Fibroblast of lung (primary cell): ENCODE measurements around the gene PEX10. TPM values are rescaled to one million over a fixed set of nuclear protein-coding genes. Genes with fewer than 3 reads are reported as not detected.

ENCODE experiments used
- DNase-seq, 2 donors: peaks; one replicate each; pipeline versions ENCODE4 v3.0.0 to v3.0.0-alpha.2; 2010; ENCODE audit warnings: low read depth in 2 of 2
- H2AFZ ChIP-seq: 2 replicates; pipeline ENCODE4 v1.5.1; 2012; ENCODE audit warnings: low read length, control low read depth, inconsistent platforms
- H3K27ac ChIP-seq: 2 replicates; pipeline ENCODE4 v1.5.1; 2011; ENCODE audit warnings: low read length, control low read depth; ENCODE audit not compliant: insufficient read depth
- H3K27me3 ChIP-seq: 2 replicates; pipeline ENCODE4 v1.5.1; 2011; ENCODE audit warnings: mild to moderate bottlenecking, low read length; ENCODE audit not compliant: control insufficient read depth, insufficient read depth
- H3K36me3 ChIP-seq: 2 replicates; pipeline ENCODE4 v1.5.1; 2011; ENCODE audit warnings: low read length; ENCODE audit not compliant: control insufficient read depth, insufficient read depth
- H3K4me1 ChIP-seq: 2 replicates; pipeline ENCODE4 v1.5.1; 2011; ENCODE audit warnings: low read length; ENCODE audit not compliant: control insufficient read depth, insufficient read depth; ENCODE audit errors: extremely low read depth
- H3K4me2 ChIP-seq: 2 replicates; pipeline ENCODE4 v1.5.1; 2011; ENCODE audit warnings: low read length, control low read depth; ENCODE audit not compliant: insufficient read depth; ENCODE audit errors: extremely low read depth
- H3K4me3 ChIP-seq, 4 experiments: fragments of 200-600 bp in 1 of 4; sonication (generic) in 1 of 4; replicated peaks in 1 of 4; 2 replicates each; pipeline ENCODE4 v1.5.1; 2011 to 2016; ENCODE audit warnings: low read length in 4 of 4, low read depth in 3 of 4, mild to moderate bottlenecking in 3 of 4, control low read depth in 2 of 4, inconsistent platforms in 1 of 4, mixed read lengths in 1 of 4; ENCODE audit not compliant: insufficient read depth in 1 of 4; ENCODE audit errors: control extremely low read depth in 1 of 4
- H3K79me2 ChIP-seq: 2 replicates; pipeline ENCODE4 v1.5.1; 2012; ENCODE audit warnings: mild to moderate bottlenecking, low read length, inconsistent platforms; ENCODE audit not compliant: control insufficient read depth, insufficient read depth
- H3K9ac ChIP-seq: 2 replicates; pipeline ENCODE4 v1.5.1; 2011; ENCODE audit warnings: mild to moderate bottlenecking, low read length, control low read depth; ENCODE audit not compliant: insufficient read depth
- H3K9me3 ChIP-seq: 2 replicates; pipeline ENCODE4 v1.5.1; 2012; ENCODE audit warnings: low read depth, low read length; ENCODE audit not compliant: control insufficient read depth, insufficient read depth
- H4K20me1 ChIP-seq: 2 replicates; pipeline ENCODE4 v1.5.1; 2011; ENCODE audit warnings: low read length; ENCODE audit not compliant: control insufficient read depth, insufficient read depth; ENCODE audit errors: extremely low read depth
- EZH2 ChIP-seq: IDR thresholded peaks from 2 replicates; pipeline ENCODE4 v1.5.1; 2012; ENCODE audit warnings: low read length, control low read depth, mild to moderate bottlenecking; ENCODE audit errors: missing control alignments
- polyA plus RNA-seq, 2 donors: library from polyadenylated mRNA; depleted of rRNA in 1 of 2; stranded (reverse) in 1 of 2; unstranded in 1 of 2; fragments of >200 nt; gene quantifications; 2 replicates each; pipeline ENCODE4 v1.2.1, GENCODE V29; 2011 to 2012; ENCODE audit warnings: missing spikeins in 1 of 2
- total RNA-seq: library from RNA; depleted of rRNA; stranded (reverse); fragments of >200 nt; gene quantifications from 2 replicates; pipeline ENCODE4 v1.2.1, GENCODE V29; 2014
- TF ChIP-seq, protein P1 (sequence below), 2 donors: IDR thresholded peaks in 1 of 2; conservative IDR thresholded peaks in 1 of 2; 1 replicate in 1 of 2; 2 replicates in 1 of 2; pipeline ENCODE4 v1.5.1; 2011 to 2012; ENCODE audit warnings: low read length in 2 of 2, control low read depth in 1 of 2, inconsistent platforms in 1 of 2, low read depth in 1 of 2, mild to moderate bottlenecking in 1 of 2

PEX10 gene
- total and polyA plus RNA-seq, 2 donors (not counting 1 experiment from before 2014, with no cell fraction given): 15.4 to 33.4 TPM

DNA sequence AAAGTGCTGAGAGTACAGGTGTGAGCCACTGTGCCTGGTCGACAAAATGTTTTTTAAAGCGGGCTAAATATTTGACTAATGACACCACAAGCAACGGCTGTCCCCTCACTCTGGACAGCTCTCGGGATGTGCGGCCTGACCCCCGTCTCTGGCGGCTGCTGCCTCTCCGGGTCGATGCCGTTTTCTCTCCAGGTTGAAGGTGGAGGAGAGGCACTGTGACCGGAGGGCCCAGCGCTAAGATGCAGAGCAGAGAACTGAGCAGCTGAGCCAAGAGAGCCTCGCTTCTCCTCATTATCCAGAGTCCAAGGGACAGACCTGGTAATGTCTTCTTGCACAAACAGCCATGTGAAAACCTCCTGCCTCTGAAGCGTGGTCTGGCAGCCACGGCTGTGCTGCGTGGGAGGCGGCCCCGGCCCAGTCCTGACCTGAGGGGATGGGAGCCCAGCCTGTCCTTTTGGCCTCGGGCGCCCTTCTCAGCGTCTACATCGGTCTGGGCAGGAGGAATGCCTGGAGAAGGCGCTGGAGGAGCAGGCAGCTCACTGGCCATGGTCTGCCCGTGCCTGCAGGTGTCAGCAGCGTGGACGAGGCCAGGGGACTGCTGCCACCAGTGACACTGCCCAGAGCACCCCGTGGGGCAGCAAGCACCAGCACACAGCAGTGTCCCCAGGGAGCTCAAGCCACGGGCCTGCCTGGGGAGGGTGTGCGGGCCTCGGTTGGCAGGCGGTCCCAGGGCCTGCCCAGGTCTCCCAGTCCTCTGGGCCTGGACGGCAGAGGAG is 31.4 kb downstream of the PEX10 start:
- no peak overlapping the region for H3K4me3 ChIP-seq
- H4K20me1 ChIP-seq: no peaks in the 10 kb centered on the region
- no peak overlapping the region for H2AFZ ChIP-seq
- TF ChIP-seq EZH2: no peak
- TF ChIP-seq, protein P1, sequence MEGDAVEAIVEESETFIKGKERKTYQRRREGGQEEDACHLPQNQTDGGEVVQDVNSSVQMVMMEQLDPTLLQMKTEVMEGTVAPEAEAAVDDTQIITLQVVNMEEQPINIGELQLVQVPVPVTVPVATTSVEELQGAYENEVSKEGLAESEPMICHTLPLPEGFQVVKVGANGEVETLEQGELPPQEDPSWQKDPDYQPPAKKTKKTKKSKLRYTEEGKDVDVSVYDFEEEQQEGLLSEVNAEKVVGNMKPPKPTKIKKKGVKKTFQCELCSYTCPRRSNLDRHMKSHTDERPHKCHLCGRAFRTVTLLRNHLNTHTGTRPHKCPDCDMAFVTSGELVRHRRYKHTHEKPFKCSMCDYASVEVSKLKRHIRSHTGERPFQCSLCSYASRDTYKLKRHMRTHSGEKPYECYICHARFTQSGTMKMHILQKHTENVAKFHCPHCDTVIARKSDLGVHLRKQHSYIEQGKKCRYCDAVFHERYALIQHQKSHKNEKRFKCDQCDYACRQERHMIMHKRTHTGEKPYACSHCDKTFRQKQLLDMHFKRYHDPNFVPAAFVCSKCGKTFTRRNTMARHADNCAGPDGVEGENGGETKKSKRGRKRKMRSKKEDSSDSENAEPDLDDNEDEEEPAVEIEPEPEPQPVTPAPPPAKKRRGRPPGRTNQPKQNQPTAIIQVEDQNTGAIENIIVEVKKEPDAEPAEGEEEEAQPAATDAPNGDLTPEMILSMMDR (conservative IDR thresholded peaks at IDR 0.05 in 1 of 2, IDR thresholded peaks at IDR 0.05 in 1 of 2; ENCODE audit: low read depth in 1 of 2, low read length in 2 of 2): no peak
- no peaks in the 10 kb centered on the region for H3K9me3 ChIP-seq
- H3K9ac ChIP-seq: no peak overlapping the region
- DNase-seq: no peak
- no peak overlapping the region for H3K4me2 ChIP-seq
- no peaks in the 10 kb centered on the region for H3K79me2 ChIP-seq
- no peaks in the 10 kb centered on the region for H3K27me3 ChIP-seq
- no peaks in the 10 kb centered on the region for H3K36me3 ChIP-seq
- H3K4me1 ChIP-seq: no peaks in the 10 kb centered on the region
- no peak overlapping the region for H3K27ac ChIP-seq

- Histone ChIP-seq H2AFZ (no peak overlapping the region), H3K4me1 (no peaks in the 10 kb centered on the region), H3K27ac (no peak overlapping the region), H3K4me3 (no peak overlapping the region), H3K9me3 (no peaks in the 10 kb centered on the region), H3K27me3 (no peaks in the 10 kb centered on the region), H3K36me3 (no peaks in the 10 kb centered on the region), H3K4me2 (no peak overlapping the region), H4K20me1 (no peaks in the 10 kb centered on the region), H3K9ac (no peak overlapping the region), H3K79me2 (no peaks in the 10 kb centered on the region)
- TF ChIP-seq, protein P1 (conservative IDR thresholded peaks at IDR 0.05 in 1 of 2, IDR thresholded peaks at IDR 0.05 in 1 of 2; ENCODE audit: low read depth in 1 of 2, low read length in 2 of 2): no peak
- no peak for TF ChIP-seq EZH2
- DNase-seq: no peak
Observed at GRCh38 chr1:2379733-2380404, 32.5 kb downstream of the PEX10 start.

DNA sequence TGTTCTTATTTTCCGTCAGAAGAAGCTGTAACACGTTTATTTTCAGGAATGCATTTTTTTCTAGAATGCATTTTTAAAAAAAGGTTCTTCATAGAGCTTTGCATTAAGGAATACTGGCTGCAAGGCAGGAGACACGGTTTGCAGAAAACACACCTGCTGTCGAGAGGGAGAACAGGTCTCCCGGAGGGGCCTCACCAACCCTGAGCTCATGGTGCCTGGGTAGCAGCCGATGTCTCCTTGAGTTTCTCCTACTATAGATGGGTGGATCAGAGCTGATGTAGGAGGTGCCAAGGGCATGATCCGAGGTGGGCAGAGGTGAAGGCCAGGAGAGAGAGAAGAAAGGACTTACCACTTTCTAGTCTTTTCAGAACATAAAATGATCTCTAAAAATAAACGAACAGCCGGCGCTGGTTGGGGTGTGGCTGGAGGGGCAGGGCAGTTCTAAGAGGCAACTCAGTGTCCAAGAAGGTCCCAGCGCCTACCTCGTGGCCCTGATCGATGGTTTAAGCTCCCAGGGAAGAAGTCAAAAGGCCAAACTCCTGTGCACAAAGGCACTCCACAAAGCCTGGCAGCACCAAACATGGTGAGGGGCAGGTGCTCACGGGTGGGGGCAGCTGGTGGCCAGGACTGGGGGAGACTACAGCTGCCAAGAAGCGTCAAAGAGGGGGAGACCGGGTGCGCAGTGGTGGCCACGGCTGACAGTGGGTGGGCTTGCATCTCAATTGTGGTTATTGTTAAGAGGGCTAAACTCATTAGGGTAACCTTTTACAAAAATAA is 33.2 kb downstream of the PEX10 start:
- no peak for DNase-seq
- no peak overlapping the region for H3K4me2 ChIP-seq

More for the DNA sequence above, 33.2 kb downstream of the PEX10 start:
- H3K27me3 ChIP-seq: no peaks in the 10 kb centered on the region
- no peak overlapping the region for H3K4me3 ChIP-seq
- no peaks in the 10 kb centered on the region for H3K79me2 ChIP-seq
- no peaks in the 10 kb centered on the region for H4K20me1 ChIP-seq
- no peak overlapping the region for H3K27ac ChIP-seq
- H3K9ac ChIP-seq: no peak overlapping the region
- no peaks in the 10 kb centered on the region for H3K4me1 ChIP-seq
- H2AFZ ChIP-seq: no peak overlapping the region
- TF ChIP-seq EZH2: no peak
- TF ChIP-seq, protein P1 (conservative IDR thresholded peaks at IDR 0.05 in 1 of 2, IDR thresholded peaks at IDR 0.05 in 1 of 2; ENCODE audit: low read depth in 1 of 2, low read length in 2 of 2): no peak
- H3K36me3 ChIP-seq: no peaks in the 10 kb centered on the region
- H3K9me3 ChIP-seq: no peaks in the 10 kb centered on the region
